Fibroblast of the conjunctiva (primary cell): ENCODE data around the gene DOCK3.
"Not testable (repeated sequence)": the region's sequence is repeated elsewhere in the genome, so short reads cannot be mapped to it uniquely, and the experiment has no call there.

Experiments
- DNase-seq: peaks from one replicate; pipeline ENCODE4 v3.0.0-alpha.2; 2010; ENCODE audit warnings: low read depth

The DOCK3 gene

DNA sequence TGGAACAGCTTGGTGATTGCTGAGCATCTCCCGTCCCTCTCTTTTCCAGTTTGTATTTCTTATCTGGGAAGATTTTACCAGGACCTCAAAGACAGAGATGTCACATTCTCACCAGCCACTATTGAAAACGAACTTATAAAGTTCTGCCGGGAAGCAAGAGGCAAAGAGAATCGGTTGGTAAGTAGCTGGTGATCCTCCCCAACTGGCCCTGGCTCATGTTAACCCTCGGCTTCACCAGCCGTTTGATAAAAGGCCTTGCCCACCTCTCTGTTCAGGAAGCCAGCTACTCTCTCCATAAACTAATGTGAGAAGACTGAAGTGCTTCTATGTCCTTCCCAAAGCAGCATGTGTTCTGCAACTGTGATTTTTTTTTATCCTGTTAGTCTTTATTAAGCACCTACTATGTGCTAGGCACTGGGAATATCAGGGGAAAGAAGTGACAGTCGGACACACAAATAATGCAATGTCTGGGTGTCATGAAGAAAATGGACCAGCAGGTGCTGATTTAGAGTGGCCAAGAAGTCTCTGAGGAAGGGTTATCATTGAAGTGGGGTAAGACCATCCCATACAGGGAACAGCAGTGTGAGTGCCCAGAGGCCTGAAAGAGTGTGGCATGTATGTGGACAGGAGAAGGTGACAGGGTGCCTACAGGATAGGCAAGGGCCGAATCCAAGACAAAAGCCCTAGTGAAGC lies 711.6 kb downstream of the DOCK3 start:
- no peak for DNase-seq

DNA sequence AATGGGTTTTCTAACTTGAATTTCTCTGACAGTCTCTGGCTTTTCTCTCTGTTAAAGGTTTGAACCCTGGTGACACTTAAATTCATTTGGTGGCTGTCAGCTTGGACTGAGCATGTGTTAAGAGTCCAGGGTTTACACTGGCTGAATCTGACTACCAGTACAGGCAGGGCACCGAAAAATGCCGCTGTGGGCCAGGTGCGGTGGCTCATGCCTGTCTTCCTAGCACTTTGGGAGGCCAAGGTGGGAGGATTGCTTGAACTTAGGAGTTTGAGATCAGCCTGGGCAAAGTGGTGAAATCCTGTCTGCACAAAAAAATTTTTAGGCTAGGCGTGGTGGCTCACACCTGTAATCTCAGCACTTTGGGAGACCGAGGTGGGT lies 712.1 kb downstream of the DOCK3 start:
- DNase-seq = no peak

DNA sequence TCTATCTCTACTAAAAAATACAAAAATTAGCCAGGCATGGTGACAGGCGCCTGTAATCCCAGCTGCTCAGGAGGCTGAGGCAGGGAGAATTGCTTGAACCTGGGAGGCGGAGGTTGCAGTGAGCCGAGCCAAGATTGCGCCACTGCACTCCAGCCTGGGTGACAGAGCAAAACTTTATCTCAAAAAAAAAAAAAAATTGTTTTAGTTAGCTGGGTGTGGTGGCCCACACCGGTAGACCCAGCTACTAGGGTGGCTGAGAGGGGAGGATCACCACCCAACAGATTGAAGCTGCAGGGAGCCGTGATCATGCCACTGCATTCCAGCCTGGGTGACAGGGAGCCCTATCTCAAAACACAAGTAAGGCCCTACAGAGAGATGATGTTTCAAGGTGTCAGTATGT lies 712.6 kb downstream of the DOCK3 start:
- not testable (repeated sequence) for DNase-seq

DNA sequence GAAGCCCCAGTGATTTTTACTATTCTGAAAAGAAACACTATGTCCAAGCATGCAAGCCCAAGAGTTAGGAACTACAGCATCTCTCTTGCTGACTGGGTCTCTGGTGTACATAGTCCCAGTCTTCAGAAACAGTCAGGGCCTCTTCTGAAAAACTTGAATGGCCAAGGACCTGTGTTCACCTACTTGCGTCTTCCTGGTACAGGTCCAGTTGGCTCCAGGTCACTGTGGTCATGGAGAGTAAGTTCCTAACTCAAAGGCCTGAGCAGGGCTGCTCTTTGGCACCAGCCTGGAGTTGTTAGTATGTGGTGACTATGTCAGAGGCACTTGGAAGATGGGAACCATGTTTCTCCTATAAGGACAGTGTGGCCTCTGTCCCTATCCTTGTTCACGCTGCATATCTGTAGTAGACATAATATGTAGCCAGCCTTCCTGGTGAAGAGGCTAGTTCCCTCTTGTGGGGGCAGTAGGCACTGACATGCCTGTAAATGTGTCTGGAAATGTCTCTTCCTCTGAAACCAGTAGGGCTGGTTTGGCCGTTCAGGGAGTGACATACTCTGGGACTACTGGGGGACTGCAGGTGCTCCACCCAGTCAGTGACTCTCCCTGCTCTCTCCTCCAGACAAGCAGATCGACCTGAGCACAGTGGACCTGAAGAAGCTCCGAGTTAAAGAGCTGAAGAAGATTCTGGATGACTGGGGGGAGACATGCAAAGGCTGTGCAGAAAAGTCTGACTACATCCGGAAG lies 713.7 kb downstream of the DOCK3 start:
- no peak for DNase-seq

DNA sequence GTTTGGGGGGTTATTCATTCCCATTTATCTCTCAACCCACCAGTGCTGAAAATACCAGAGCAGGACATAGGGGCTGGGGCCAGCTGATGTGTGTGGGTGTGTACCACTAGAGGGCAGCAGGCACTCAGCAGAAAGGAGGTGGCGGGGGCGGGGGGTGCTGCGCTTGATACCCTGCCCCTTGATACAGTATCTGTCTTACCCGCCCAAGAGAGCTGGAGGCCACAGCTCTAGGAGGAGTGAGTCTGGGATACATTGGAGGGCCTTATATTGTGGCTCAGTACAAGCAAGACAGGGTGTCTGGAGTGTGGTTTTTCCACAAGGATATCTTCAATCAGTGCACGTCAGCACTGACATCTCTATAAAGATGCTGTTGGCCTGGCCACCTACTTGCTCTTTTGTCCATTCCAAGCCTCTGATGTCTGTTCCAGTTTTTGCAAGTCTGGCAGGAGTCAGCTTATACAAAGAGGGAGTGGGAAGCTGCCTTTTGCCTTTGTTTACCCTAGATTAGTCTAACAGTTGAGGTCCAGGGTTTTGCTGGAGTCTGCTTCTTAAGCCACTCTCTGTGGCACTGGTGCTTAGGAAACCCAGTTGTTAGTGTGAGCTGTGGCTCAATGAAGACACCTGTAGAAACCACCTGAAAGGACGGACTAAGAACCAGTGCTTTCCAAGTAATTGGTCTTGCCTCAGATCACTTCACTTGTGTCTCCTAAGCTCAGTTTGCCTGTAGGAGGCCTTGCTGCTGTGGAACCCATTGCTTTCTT lies 714.9 kb downstream of the DOCK3 start:
- peak; percentile 27 for DNase-seq

DNA sequence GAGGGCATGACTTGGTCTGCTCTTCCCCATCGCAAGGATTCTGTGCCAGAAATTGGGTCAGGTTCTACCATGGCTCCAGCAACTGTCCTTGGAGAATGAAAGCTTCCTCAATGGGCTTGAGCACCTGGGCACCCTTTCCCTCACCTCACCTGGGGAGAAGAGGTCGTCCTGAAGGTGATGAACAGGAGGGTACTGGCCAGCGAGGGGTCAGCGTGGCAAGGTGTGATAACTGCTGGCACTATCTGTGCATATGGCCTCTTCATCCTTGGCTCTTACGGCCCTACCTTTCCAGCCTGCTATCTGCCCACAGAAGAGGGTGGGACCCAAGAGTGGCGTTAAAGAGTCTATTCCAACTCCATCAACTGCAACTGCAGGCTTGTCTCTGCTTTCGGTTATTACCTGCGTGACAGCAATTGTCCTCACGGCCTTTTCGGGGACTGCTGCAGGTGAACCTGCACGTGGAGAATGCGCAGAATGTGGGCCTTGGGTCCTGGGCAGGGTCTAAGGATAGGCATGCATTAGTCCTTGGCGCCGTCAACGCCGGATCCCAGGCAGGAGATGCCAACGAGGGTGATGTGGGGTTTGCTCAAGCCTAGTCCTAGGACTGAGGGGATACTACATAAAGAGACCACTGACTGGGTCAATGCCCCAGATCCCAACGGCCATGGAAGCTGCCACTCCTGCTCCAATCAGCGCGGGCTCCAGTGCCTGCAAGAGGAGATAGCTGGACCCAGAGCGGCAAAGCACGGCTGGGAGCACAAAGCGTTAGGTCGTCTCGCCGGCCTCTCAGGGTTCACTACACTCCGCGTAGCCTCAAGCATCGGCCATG lies 715.7 kb downstream of the DOCK3 start:
- no peak for DNase-seq

DNA sequence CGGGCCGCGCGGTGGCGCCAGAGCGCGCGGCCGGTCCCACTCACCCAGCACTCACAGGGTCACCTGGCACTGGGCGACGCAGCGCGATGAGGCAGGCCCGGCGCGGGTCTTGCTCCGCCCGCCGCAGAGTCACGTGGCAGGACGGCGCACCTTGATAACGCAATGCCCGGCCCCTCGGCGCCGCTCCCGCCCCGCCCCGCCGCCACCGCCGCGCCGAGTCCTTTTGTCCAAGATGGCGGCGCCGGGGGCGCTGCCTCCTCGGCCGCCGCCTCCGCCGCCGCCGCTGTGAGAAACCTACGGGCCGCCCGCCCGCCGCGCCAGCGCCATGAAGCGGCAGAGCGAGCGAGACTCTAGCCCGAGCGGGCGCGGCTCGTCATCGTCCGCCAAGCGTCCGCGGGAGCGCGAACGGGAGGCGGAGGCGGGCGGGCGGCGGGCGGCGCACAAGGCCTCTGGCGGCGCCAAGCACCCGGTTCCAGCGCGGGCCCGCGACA lies 716.4 kb downstream of the DOCK3 start, which contains the start of gene RBM15B:
Gene RBM15B (plus strand): TSS at position 211 of the 491 bp plus-strand sequence. CDS start 115 bp downstream, at position 326.
- peak; percentile 92 for DNase-seq

DNA sequence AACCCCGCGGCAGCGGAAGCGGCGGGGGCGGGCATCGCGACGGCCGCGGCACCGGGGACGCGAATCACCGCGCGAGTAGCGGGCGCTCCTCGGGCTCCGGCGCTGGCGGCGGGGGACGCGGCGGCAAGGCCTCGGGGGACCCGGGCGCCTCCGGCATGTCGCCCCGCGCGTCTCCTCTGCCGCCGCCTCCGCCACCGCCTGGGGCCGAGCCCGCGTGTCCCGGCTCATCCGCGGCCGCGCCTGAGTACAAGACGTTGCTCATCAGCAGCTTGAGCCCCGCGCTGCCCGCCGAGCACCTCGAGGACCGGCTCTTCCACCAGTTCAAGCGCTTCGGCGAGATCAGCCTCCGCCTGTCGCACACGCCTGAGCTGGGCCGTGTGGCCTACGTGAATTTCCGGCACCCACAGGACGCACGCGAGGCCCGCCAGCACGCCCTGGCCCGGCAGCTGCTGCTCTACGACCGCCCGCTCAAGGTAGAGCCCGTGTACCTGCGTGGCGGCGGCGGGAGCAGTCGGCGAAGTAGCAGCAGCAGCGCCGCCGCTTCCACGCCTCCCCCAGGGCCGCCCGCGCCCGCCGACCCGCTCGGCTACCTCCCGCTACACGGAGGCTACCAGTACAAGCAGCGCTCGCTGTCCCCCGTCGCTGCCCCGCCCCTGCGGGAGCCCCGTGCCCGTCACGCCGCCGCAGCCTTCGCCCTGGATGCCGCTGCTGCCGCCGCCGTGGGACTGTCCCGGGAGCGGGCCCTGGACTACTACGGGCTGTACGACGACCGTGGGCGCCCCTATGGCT lies 717.0 kb downstream of the DOCK3 start:
- no peak for DNase-seq

DNA sequence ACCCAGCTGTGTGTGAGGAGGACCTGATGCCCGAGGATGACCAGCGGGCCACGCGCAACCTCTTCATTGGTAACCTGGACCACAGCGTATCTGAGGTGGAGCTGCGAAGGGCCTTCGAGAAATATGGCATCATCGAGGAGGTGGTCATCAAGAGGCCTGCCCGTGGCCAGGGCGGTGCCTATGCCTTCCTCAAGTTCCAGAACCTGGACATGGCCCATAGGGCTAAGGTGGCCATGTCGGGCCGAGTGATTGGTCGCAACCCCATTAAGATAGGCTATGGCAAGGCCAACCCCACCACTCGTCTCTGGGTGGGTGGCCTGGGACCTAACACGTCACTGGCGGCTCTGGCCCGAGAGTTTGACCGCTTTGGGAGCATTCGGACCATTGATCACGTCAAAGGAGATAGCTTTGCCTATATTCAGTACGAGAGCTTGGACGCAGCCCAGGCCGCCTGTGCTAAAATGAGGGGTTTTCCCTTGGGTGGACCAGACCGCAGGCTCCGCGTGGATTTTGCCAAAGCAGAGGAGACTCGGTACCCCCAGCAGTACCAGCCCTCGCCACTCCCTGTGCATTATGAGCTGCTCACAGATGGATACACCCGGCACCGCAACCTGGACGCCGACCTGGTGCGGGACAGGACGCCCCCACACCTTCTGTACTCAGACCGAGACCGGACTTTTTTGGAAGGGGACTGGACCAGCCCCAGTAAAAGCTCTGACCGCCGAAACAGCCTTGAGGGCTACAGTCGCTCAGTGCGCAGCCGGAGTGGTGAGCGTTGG lies 717.8 kb downstream of the DOCK3 start:
- no peak for DNase-seq

DNA sequence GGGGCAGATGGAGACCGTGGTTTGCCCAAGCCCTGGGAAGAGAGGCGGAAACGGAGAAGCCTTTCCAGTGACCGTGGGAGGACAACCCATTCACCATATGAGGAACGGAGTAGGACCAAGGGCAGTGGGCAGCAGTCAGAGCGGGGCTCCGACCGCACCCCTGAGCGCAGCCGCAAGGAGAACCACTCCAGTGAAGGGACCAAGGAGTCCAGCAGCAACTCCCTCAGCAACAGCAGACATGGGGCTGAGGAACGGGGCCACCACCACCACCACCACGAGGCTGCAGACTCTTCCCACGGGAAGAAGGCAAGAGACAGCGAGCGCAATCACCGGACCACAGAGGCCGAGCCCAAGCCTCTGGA lies 718.4 kb downstream of the DOCK3 start:
- DNase-seq = no peak

DNA sequence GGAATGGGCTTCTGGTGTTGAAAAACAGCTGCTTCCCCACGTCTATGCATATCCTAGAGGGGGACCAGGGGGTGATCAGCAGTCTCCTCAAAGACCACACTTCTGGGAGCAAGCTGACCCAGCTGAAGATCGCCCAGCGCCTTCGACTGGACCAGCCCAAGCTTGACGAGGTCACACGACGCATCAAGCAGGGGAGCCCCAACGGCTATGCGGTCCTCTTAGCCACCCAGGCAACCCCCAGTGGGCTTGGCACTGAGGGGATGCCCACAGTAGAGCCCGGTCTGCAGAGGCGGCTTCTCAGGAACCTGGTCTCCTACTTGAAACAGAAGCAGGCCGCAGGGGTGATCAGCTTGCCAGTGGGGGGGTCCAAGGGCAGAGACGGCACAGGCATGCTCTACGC lies 718.8 kb downstream of the DOCK3 start:
- no peak for DNase-seq

DNA sequence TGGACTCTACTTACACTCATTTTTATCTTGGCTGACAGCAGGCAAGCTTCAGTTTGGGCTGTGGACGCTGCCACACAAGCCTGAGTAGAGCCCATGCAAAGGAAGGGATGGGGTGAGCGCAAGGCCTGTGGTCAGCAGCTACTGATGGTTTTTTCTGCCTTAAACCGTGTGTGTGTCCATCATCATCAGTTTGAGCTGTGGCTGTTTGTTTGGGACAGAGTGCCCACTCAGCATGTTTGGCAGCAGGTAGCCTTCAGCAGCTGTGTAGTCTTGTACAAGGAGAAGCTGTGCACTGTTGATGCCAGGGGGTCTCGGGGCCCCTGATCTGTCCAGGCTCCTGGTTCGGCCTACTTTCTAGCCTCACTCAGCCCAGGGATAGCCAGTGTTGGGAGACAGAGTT lies 719.8 kb downstream of the DOCK3 start:
- no peak for DNase-seq

DNA sequence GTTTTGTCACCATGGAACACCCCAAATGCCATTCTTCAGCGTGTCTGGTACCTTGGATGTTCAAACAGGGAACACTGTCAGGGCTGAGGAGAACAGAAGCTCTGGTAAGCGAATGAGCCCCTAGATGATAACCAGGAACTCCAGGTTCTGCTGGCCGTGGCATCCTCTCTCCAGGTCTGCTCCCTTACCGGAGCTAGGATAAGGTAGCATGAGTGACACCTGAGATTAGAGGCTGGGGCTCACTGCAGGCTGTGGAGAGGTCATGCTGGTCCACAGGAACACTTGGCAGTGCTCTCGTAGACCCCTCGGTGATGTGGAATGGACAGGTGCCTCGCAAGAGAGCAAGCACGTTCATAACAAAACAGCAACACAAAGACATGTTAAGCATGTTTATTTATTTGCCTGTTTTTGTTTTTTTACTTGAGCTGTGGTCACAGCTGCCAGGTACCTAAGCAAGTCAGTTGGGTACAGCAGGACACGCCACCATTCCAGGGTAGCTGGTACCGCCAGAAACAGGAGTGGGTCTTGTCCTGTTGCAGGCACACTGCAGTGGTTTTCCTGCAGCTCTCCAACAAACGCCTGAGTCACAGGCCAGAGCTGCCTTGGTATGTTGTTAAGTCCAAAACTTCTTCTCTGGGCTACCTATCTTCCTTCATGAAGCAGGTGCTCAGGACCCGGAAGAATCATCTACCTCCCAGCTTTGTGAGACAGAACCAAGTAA lies 720.9 kb downstream of the DOCK3 start:
- DNase-seq = no peak

DNA sequence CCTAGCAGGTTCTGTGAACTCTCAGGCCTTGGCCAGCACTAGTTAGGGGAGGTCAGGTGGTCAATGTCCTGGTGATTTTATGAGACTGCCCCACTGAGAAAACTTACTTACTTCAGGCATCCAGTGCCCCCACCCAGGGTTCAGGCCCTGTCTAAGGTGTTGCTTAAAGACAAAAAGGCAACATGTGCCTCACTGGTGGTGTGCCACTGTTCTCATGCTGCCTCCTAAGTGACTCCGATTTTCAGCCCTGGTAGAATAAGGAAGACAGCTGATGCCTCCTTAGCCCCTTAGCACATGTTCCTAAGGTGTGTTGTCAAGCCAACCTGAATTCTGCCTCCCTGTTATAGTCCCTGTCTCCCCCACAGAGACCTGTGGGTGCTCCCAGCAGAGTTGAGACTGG lies 721.7 kb downstream of the DOCK3 start:
- no peak for DNase-seq

DNA sequence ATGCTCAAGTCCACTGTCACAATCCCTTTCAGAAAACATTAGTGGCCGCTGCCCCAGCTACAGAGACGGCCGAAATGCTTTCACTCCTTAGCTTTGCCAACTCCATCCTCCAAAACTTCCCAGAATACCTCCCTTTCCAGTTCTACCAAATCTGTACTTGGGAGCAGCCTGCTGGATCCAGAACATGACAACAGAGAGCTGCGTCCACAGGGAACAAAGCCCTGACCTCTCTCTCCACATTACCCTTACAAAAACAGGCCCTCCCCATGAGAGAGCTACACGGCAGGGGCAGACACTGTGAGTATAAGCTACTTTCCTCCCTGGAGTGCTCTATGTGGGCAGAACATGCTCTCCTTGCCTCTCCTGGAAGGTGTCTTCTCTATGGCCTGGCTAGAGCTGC lies 722.7 kb downstream of the DOCK3 start:
- DNase-seq = no peak

DNA sequence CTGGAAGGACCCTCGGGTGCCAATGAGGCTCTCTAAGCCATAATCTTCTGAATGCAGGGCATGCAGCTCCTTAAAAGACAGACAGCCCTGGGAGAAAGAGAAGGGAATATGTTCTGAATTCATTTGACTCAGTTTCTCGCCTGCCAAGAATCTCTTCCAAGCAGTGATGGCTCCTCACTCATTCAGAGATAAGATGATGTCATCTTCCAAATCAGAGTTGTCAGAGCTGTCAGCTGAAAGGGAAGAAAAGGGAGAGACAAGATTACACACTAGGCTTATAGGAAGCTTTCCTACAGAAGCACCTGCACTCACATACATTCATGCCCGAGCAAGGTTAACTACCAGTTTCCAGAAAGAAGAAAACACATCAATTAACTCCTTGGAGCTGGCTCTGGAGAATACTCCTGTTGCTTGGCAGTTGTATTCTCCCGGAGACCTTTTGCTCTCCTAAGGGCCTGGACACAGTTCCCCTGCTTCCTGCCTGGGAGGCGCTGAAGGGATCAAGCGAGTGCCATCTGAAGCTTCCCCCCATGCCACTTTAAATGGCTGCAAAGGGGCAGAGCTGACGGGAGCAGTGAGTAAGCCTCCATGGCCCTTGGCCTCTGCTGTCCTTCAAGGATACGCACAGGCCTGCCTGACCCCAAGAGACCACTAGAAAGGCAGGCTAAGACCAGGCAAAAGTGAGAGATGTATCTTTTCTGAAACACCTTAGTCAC lies 724.0 kb downstream of the DOCK3 start:
- no peak for DNase-seq

DNA sequence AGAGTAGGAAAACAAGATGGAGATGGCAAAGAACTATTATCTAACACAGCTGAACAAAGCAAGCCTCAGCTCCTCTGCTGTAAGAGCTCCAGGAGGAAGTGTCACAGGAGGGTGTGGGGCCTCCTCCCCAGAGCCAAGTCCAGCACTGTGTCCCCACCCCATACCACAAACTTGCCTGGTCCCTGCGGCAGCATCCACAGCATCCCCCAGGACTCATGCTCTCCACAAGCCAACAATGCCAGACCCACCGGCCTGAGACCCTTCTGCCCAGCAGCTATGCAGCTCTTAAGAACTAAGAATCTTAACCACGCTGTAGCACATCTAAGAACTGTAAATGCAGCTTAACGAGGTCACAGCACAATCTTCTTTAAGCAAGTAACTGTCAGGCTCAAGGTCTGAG lies 725.4 kb downstream of the DOCK3 start:
- no peak for DNase-seq

DNA sequence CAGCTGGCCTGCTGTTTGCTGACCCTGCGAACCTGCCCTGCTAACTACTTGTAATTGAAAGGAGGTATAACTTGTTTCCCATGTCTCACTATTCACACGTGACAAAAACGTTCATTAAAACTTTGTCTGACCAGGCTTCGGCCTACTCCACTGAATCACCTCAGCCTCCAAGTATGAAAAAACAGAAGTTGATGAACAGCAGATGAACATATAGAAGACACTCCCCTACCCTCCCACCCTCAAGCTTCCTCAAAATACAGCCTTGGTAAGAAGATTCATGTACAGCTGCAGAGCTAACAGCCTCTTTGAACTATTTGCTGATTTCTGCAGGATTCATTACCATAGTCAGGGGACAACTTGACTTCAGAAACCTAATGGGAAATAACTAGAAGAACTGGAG lies 727.0 kb downstream of the DOCK3 start:
- DNase-seq = no peak

DNA sequence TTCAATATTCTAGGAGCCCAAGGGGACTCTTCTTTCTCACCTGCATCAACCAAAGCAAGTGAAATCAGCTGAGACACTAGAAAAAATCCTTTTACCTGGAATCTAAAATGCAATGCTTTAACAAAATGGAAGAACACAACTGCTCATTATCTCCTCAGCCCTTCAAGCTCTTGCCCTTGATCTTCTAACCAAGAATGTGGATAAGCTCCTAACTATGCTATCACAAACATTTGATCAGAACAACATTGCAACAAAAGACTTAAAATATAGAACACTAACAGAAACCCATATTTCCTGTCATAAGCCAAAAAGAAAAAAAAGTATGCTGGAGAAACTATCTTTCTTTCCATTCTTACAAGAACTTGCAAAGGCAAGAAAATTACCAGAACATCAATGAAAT lies 728.9 kb downstream of the DOCK3 start:
- DNase-seq = no peak
